Right renal pelvis (tissue), 4 donors: Measurements from ENCODE around the gene SLC26A1. TPM values are rescaled to one million over a fixed set of nuclear protein-coding genes. Genes with fewer than 3 reads are reported as not detected.
"Not testable (repeated sequence)": the region's sequence is repeated elsewhere in the genome, so short reads cannot be mapped to it uniquely, and the experiment has no call there.

ENCODE experiments used
- DNase-seq, 4 donors: peaks; one replicate each; pipeline ENCODE4 v3.0.0-alpha.2; 2013; ENCODE audit warnings: low read depth in 4 of 4, low spot score in 3 of 4, missing footprints in 1 of 4
- polyA plus RNA-seq, 4 donors: library from polyadenylated mRNA; unstranded; fragments of 120-200 nt; gene quantifications; one replicate each; pipeline ENCODE4 v1.2.1, GENCODE V29; 2013; ENCODE audit not compliant: insufficient read length in 4 of 4

The SLC26A1 gene
- polyA plus RNA-seq, 4 donors, result 6.6 to 15.6 (median 9.7) TPM

- no peak for DNase-seq
Observed at GRCh38 chr4:1000686-1001260, 7.6 kb upstream of the SLC26A1 start.

GRCh38 chr4:999882-1000425 lies 6.8 kb upstream of the SLC26A1 start:
- no peak for DNase-seq

GRCh38 chr4:999240-999863 lies 6.1 kb upstream of the SLC26A1 start:
- not testable (repeated sequence) for DNase-seq

GRCh38 chr4:998096-998691 lies 5.0 kb upstream of the SLC26A1 start:
- no peak for DNase-seq

GRCh38 chr4:997375-998071 lies 4.3 kb upstream of the SLC26A1 start:
- DNase-seq, result no peak

- DNase-seq, result no peak
Observed at GRCh38 chr4:996997-997374, 3.8 kb upstream of the SLC26A1 start.

GRCh38 chr4:996030-996996 lies 3.1 kb upstream of the SLC26A1 start:
- no peak for DNase-seq

GRCh38 chr4:995311-996026 lies 2.3 kb upstream of the SLC26A1 start:
- DNase-seq, result no peak

GRCh38 chr4:992297-993110 lies 700 bp downstream of the SLC26A1 start:
- DNase-seq, result no peak

- no peak for DNase-seq
Observed at GRCh38 chr4:991451-992296, 1.5 kb downstream of the SLC26A1 start.

- DNase-seq, result no peak
Observed at GRCh38 chr4:990746-991367, 2.3 kb downstream of the SLC26A1 start.

- no peak for DNase-seq
Observed at GRCh38 chr4:989722-990471, 3.3 kb downstream of the SLC26A1 start.

- DNase-seq, result no peak
Observed at GRCh38 chr4:988726-989721, 4.2 kb downstream of the SLC26A1 start.

- no peak for DNase-seq
Observed at GRCh38 chr4:987624-988513, 5.3 kb downstream of the SLC26A1 start.
